Nephron (organoid): ENCODE measurements around the gene STAT4.

ENCODE experiments used
- H3K27ac Mint-ChIP-seq, 3 experiments: 2 replicates each; pipeline ENCODE4 v1.8.0; 2020; ENCODE audit warnings: mixed read lengths in 3 of 3, mild to moderate bottlenecking in 2 of 3, moderate library complexity in 1 of 3
- H3K27me3 Mint-ChIP-seq: 2 replicates; pipeline ENCODE4 v1.8.0; 2021; ENCODE audit warnings: low read depth, mild to moderate bottlenecking, moderate library complexity, mixed read lengths
- H3K36me3 Mint-ChIP-seq: 2 replicates; pipeline ENCODE4 v1.8.0; 2020; ENCODE audit warnings: low read depth, mixed read lengths
- H3K4me1 Mint-ChIP-seq: 2 replicates; pipeline ENCODE4 v1.8.0; 2020; ENCODE audit warnings: mixed read lengths
- H3K4me3 Mint-ChIP-seq, 3 experiments: 2 replicates each; pipeline ENCODE4 v1.8.0; 2020; ENCODE audit warnings: mild to moderate bottlenecking in 3 of 3, mixed read lengths in 3 of 3, moderate library complexity in 2 of 3
- H3K9me3 Mint-ChIP-seq: 2 replicates; pipeline ENCODE4 v1.8.0; 2020; ENCODE audit warnings: mixed read lengths
- TF ChIP-seq, protein P1 (sequence below), 3 experiments: fragments of 200-600 bp; sonication (generic); IDR thresholded peaks; one replicate each; pipeline ENCODE4 v1.5.0; 2021; ENCODE audit warnings: antibody characterized with exemption in 3 of 3; ENCODE audit not compliant: unreplicated experiment in 3 of 3

Gene STAT4

DNA sequence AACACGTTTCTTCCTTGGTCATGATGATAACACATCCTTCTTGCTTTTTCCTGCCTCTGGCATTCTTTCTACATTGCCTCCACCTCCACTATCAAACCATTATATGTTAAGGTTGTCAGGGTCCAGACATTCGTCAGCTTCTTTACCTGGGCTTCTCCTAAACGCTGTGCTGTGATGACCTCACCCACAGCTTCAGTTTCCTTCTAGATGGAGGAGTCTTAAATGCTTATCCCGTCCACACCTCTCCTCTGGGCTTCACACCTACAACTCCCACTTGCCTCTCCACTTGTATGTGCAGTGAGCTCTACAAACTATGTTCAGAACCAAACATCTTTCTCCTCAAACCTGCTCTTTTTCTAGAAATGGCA lies 136.2 kb downstream of the STAT4 start:
- Mint-ChIP-seq H3K4me3 (no peak overlapping the region), H3K27me3 (peaks cover 10% of the 10 kb centered on the region), H3K27ac (no peak overlapping the region), H3K4me1 (no peaks in the 10 kb centered on the region), H3K36me3 (peaks cover 7% of the 10 kb centered on the region), H3K9me3 (no peaks in the 10 kb centered on the region)
- TF ChIP-seq, protein P1, sequence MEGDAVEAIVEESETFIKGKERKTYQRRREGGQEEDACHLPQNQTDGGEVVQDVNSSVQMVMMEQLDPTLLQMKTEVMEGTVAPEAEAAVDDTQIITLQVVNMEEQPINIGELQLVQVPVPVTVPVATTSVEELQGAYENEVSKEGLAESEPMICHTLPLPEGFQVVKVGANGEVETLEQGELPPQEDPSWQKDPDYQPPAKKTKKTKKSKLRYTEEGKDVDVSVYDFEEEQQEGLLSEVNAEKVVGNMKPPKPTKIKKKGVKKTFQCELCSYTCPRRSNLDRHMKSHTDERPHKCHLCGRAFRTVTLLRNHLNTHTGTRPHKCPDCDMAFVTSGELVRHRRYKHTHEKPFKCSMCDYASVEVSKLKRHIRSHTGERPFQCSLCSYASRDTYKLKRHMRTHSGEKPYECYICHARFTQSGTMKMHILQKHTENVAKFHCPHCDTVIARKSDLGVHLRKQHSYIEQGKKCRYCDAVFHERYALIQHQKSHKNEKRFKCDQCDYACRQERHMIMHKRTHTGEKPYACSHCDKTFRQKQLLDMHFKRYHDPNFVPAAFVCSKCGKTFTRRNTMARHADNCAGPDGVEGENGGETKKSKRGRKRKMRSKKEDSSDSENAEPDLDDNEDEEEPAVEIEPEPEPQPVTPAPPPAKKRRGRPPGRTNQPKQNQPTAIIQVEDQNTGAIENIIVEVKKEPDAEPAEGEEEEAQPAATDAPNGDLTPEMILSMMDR (IDR thresholded peaks at IDR 0.05; ENCODE audit: unreplicated experiment in 3 of 3), result no peak

DNA sequence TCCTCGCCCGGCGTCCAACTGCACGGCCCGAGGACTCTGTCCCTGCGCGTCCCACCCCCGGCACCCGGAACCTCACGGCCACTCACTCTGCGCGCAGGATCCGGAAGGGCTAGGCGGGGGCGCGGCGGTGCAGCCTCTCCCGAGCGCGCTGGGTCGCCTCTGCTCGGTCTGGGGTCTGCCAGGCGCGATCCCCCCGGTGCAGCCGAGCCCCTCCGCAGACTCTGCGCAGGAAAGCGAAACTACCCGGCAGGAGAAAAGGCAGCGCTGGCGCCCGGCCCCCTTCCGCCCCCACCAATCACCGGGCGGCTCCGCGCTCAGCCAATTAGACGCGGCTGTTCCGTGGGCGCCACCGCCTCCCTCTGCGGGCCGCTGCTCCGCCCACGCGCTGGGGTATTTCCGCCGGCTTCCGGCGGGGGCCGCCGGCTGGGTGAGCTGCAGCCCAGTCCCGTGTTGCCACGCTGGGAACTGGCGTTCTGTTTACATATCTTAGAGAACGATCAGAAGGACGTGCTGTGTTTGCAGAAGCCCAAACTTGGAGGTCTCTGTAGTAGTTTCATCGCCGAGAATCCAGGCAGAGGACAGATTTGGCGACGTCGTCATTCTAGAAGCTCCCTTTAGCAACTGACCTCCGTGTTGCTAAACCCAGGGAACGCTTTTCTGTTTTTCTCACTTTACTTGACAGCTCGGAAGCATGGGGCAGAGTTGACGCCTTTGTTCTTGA lies 136.7 kb downstream of the STAT4 start, which contains the start of gene STAT1:
STAT1 (minus strand) TSS at position 240 of the 721 bp plus-strand sequence. CDS start 4,168 bp downstream, outside the sequence.
- Mint-ChIP-seq H3K4me3 (no peak within 1 kb of the TSS), H3K4me1 (no peaks in the 10 kb centered on the region)
- TF ChIP-seq, protein P1 (IDR thresholded peaks at IDR 0.05; ENCODE audit: unreplicated experiment in 3 of 3), result peak in 2 of 3 experiments; percentile 9 to 18

GRCh38 chr2:191013682-191013931 lies 137.2 kb downstream of the STAT4 start:
- TF ChIP-seq, protein P1 (IDR thresholded peaks at IDR 0.05; ENCODE audit: unreplicated experiment in 3 of 3), result no peak
- Mint-ChIP-seq H3K36me3 (peaks cover 11% of the 10 kb centered on the region), H3K4me1 (no peaks in the 10 kb centered on the region), H3K27ac (no peak overlapping the region), H3K27me3 (peaks cover 10% of the 10 kb centered on the region), H3K9me3 (no peaks in the 10 kb centered on the region), H3K4me3 (no peak overlapping the region)

More for the DNA sequence above, 136.7 kb downstream of the STAT4 start, which contains the start of gene STAT1:
- Mint-ChIP-seq H3K27ac (no peak within 1 kb of the TSS), H3K9me3 (no peaks in the 10 kb centered on the region), H3K36me3 (peaks cover 11% of the 10 kb centered on the region), H3K27me3 (peaks cover 10% of the 10 kb centered on the region)

GRCh38 chr2:191012845-191013681 lies 137.7 kb downstream of the STAT4 start:
- Mint-ChIP-seq H3K4me3 (no peak overlapping the region), H3K4me1 (no peaks in the 10 kb centered on the region), H3K27ac (no peak overlapping the region), H3K9me3 (no peaks in the 10 kb centered on the region), H3K36me3 (peaks cover 15% of the 10 kb centered on the region), H3K27me3 (peaks cover 10% of the 10 kb centered on the region)
- TF ChIP-seq, protein P1 (IDR thresholded peaks at IDR 0.05; ENCODE audit: unreplicated experiment in 3 of 3), result no peak

DNA sequence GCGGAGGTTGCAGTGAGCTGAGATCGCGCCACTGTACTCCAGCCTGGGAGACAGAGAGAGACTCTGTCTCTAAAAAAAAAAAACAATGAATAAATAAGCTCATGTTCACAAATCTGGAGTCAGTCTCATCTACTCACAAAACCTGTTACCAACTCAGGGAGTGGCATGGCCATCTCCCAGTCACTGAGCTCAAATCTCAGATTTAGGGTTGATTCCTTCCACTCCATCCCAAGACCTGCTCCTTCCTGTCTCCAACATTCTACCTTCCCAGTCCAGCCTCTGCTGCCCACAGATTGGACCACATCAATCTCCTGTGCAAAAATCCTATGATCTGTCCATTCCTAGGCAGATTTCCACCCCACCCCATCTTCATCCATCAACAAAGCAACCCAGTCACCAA lies 138.4 kb downstream of the STAT4 start:
- H3K9me3 Mint-ChIP-seq, result no peaks in the 10 kb centered on the region
- H3K4me3 Mint-ChIP-seq, result no peak overlapping the region
- peaks cover 22% of the 10 kb centered on the region for H3K36me3 Mint-ChIP-seq
- TF ChIP-seq, protein P1 (IDR thresholded peaks at IDR 0.05; ENCODE audit: unreplicated experiment in 3 of 3), result no peak
- H3K27me3 Mint-ChIP-seq, result peaks cover 10% of the 10 kb centered on the region
- H3K4me1 Mint-ChIP-seq, result no peaks in the 10 kb centered on the region
- no peak overlapping the region for H3K27ac Mint-ChIP-seq
